Measurements from ENCODE around the gene MORN3. TPM values are rescaled to one million over a fixed set of nuclear protein-coding genes. Genes with fewer than 3 reads are reported as not detected.
"Not testable (repeated sequence)": the region's sequence is repeated elsewhere in the genome, so short reads cannot be mapped to it uniquely, and the experiment has no call there.

MORN3 gene
- total RNA-seq, 2 donors from 2014 or later, result not detected

GRCh38 chr12:121678716-121679300, 9.4 kb upstream of the MORN3 start:
- DNase-seq, result no peak
- intact Hi-C loops (cut with DNase I), result no loop called here
- TF ChIP-seq CTCF (IDR thresholded peaks at IDR 0.05), result no peak
- H3K27me3 ChIP-seq, result no peaks in the 10 kb centered on the region
- no peak overlapping the region for H3K4me3 ChIP-seq
- H3K9ac ChIP-seq (ENCODE audit: low read depth in 2 of 2, low read length in 2 of 2), result no peak overlapping the region
- no peaks in the 10 kb centered on the region for H3K9me3 ChIP-seq
- H3K36me3 ChIP-seq, result no peaks in the 10 kb centered on the region
- no peaks in the 10 kb centered on the region for H3K4me1 ChIP-seq
- no peak overlapping the region for H3K27ac ChIP-seq

- intact Hi-C loops (cut with DNase I), result no loop called here
- Histone ChIP-seq H3K4me3 (no peak overlapping the region), H3K27me3 (no peaks in the 10 kb centered on the region), H3K36me3 (no peaks in the 10 kb centered on the region), H3K9ac (ENCODE audit: low read depth in 2 of 2, low read length in 2 of 2) (no peak overlapping the region), H3K27ac (no peak overlapping the region), H3K9me3 (no peaks in the 10 kb centered on the region), H3K4me1 (no peaks in the 10 kb centered on the region)
- no peak for DNase-seq
- TF ChIP-seq CTCF (IDR thresholded peaks at IDR 0.05), result no peak
Observed at GRCh38 chr12:121678305-121678704, 8.9 kb upstream of the MORN3 start.

DNA sequence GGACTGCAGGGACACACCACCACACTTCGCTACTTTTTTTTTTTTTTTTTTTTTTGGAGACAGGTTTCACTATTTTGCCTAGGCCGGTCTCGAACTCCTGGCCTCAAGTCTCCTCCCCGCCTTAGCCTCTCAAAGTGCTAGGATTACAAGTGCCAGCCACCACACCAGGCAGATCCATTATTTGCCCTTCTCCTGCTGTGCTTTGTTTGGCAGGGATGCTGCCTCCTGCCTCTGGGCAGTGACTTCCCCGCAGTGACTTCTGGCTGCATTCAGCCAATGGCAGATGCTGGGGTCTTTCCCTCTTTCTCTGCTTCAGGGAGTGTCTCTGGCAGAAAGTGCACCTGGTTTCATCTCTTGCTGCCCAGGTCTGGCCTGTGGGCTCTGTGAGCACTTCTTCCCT, 6.7 kb upstream of the MORN3 start:
- no peak for TF ChIP-seq CTCF (IDR thresholded peaks at IDR 0.05)
- H3K9ac ChIP-seq (ENCODE audit: low read depth in 2 of 2, low read length in 2 of 2), result no peak overlapping the region
- H3K36me3 ChIP-seq, result no peaks in the 10 kb centered on the region
- intact Hi-C loops (cut with DNase I), result loop anchor here (2.0 kb wide), 1 partner anchor 123 kb away; no protein-coding TSS in a partner anchor
- no peaks in the 10 kb centered on the region for H3K4me1 ChIP-seq
- H3K27me3 ChIP-seq, result no peaks in the 10 kb centered on the region
- no peak overlapping the region for H3K4me3 ChIP-seq
- no peak overlapping the region for H3K27ac ChIP-seq
- H3K9me3 ChIP-seq, result no peaks in the 10 kb centered on the region
- DNase-seq, result no peak

- TF ChIP-seq CTCF (IDR thresholded peaks at IDR 0.05), result no peak
- peak; percentile 48 for DNase-seq
- Histone ChIP-seq H3K27ac (peak overlapping the region; percentile 5), H3K4me3 (peak overlapping the region; percentile 36), H3K27me3 (no peaks in the 10 kb centered on the region), H3K9me3 (no peaks in the 10 kb centered on the region), H3K9ac (ENCODE audit: low read depth in 2 of 2, low read length in 2 of 2) (peak overlapping the region; percentile 30 to 55), H3K36me3 (no peaks in the 10 kb centered on the region), H3K4me1 (no peaks in the 10 kb centered on the region)
- intact Hi-C loops (cut with DNase I), result no loop called here
Observed at GRCh38 chr12:121673013-121673511, 3.6 kb upstream of the MORN3 start.

DNA sequence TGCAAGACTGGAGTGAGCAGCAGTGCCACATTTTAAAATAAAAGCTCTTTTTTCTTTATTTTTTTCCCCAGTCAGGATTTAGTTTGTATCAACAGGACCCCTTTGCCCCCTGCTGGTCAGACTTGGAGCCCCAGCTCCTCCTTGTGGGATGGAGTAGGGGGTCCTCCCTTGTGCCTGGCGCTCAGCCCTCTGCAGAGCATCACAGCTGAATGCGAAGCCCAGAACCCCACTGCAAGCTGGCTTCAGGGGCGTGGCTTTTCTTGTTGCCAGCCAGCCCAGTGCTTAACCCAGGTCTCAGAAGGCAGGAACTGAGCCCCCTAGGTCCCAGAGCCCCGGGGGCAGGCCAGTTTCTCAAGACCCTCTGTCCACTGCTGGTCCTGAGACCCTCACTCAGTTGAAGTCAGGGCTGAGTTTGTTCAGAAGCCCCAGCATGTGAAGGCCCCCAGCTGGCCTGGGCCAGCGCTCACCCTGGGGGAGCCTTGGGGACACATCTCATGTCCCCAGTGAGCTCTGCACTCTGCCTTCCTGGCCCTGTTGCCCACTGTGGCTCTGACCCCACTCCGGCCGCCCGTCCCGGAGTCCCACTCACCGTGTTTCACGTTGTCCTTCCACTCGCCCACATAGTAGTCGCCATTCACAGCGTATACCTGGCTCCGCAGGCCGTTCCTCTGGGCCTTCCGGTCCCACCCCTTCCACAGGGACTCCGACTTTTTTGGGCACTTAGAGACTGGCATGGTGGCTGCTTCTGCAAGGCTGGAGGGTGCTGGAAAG, 519 bp downstream of the MORN3 start:
- H3K9ac ChIP-seq (ENCODE audit: low read depth in 2 of 2, low read length in 2 of 2), result no peak overlapping the region
- no peaks in the 10 kb centered on the region for H3K9me3 ChIP-seq
- no peak for DNase-seq
- no peak overlapping the region for H3K27ac ChIP-seq
- H3K36me3 ChIP-seq, result no peaks in the 10 kb centered on the region
- H3K27me3 ChIP-seq, result no peaks in the 10 kb centered on the region
- H3K4me1 ChIP-seq, result no peaks in the 10 kb centered on the region
- TF ChIP-seq CTCF (IDR thresholded peaks at IDR 0.05), result peak; percentile 47
- intact Hi-C loops (cut with DNase I), result loop anchor here (5.0 kb wide), 2 partner anchors 42 to 167 kb away; partner anchors contain the start of gene ORAI1
- H3K4me3 ChIP-seq, result no peak overlapping the region

DNA sequence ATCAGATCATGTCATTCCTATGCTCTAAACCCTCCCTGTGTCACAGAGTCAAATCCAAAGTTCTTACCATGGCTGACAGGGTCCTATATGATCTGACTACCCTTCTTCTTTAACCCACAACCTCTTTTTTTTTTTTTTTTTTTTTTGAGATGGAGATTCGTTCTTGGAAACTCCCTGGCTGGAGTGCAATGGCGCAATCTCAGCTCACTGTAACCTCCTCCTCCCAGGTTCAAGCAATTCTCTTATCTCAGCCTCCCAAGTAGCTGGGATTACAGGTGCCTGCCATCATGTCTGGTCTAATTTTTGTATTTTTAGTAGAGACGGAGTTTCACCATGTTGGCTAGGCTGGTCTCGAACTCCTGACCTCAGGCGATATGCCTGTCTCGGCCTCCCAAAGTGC, 2.6 kb downstream of the MORN3 start:
- not testable (repeated sequence) for H3K27me3 ChIP-seq; DNase-seq; H3K27ac ChIP-seq; H3K9ac ChIP-seq (ENCODE audit: low read depth in 2 of 2, low read length in 2 of 2); H3K36me3 ChIP-seq; H3K9me3 ChIP-seq; H3K4me1 ChIP-seq; H3K4me3 ChIP-seq
- intact Hi-C loops (cut with DNase I), result loop anchor here (5.0 kb wide), 2 partner anchors 40 to 165 kb away; partner anchors contain the start of gene ORAI1
